NK-92 (cell line): ENCODE measurements around the gene MAPK8IP3.

Experiments used
- DNase-seq: peaks from one replicate; lab custom pipeline; 2025; ENCODE audit not compliant: unreplicated experiment; lab: John Stamatoyannopoulos, UW

Gene MAPK8IP3

GRCh38 chr16:1740234-1740633 lies 34.2 kb downstream of the MAPK8IP3 start:
- no peak for DNase-seq

- no peak for DNase-seq
Measured at GRCh38 chr16:1740781-1741490, 34.9 kb downstream of the MAPK8IP3 start.

- no peak for DNase-seq
Measured at GRCh38 chr16:1741553-1742165, 35.7 kb downstream of the MAPK8IP3 start.

- DNase-seq = no peak
Measured at GRCh38 chr16:1743376-1744337, 37.7 kb downstream of the MAPK8IP3 start.

- DNase-seq = no peak
Measured at GRCh38 chr16:1744338-1744840, 38.4 kb downstream of the MAPK8IP3 start.

GRCh38 chr16:1745181-1745899 lies 39.3 kb downstream of the MAPK8IP3 start:
- no peak for DNase-seq

GRCh38 chr16:1745900-1746692 lies 40.1 kb downstream of the MAPK8IP3 start:
- no peak for DNase-seq

- DNase-seq = no peak
Measured at GRCh38 chr16:1746693-1747195, 40.7 kb downstream of the MAPK8IP3 start.

- no peak for DNase-seq
Measured at GRCh38 chr16:1747934-1748333, 41.9 kb downstream of the MAPK8IP3 start.

- no peak for DNase-seq
Measured at GRCh38 chr16:1749152-1750117, 43.4 kb downstream of the MAPK8IP3 start.

GRCh38 chr16:1751946-1752345 lies 46.0 kb downstream of the MAPK8IP3 start:
- DNase-seq = no peak

GRCh38 chr16:1752853-1753252 lies 46.9 kb downstream of the MAPK8IP3 start:
- DNase-seq = no peak

GRCh38 chr16:1754204-1754603 lies 48.2 kb downstream of the MAPK8IP3 start:
- DNase-seq = no peak

- DNase-seq = no peak
Measured at GRCh38 chr16:1757714-1758461, 51.9 kb downstream of the MAPK8IP3 start.

- DNase-seq = no peak
Measured at GRCh38 chr16:1758923-1759322, 52.9 kb downstream of the MAPK8IP3 start.

GRCh38 chr16:1759511-1759910 lies 53.5 kb downstream of the MAPK8IP3 start:
- no peak for DNase-seq

GRCh38 chr16:1760911-1761310 lies 54.9 kb downstream of the MAPK8IP3 start:
- no peak for DNase-seq

- no peak for DNase-seq
Measured at GRCh38 chr16:1761751-1762150, 55.8 kb downstream of the MAPK8IP3 start.
